ENCODE data around the gene KRTAP22-2.

Gene KRTAP22-2

GRCh38 chr21:30561957-30562356, 28.2 kb downstream of the KRTAP22-2 start:
- no peak for DNase-seq

- no peak for DNase-seq
These were observed 28.8 kb downstream of the KRTAP22-2 start, which contains the start of gene KRTAP19-7 for GRCh38 chr21:30561264-30561895. Gene KRTAP19-7 (minus strand): TSS chr21:30561314. CDS start chr21:30561289, 25 bp downstream.

GRCh38 chr21:30555095-30555494, 35.1 kb downstream of the KRTAP22-2 start:
- no peak for DNase-seq

- DNase-seq, result no peak
These were observed 37.4 kb downstream of the KRTAP22-2 start for GRCh38 chr21:30552782-30553181.

- no peak for DNase-seq
These were observed 48.4 kb downstream of the KRTAP22-2 start, which contains the start of gene KRTAP19-6 for GRCh38 chr21:30541764-30542163. Gene KRTAP19-6 (minus strand): TSS chr21:30541864. CDS start chr21:30541833, 31 bp downstream.
